ENCODE data around the gene RTF1.

DNA sequence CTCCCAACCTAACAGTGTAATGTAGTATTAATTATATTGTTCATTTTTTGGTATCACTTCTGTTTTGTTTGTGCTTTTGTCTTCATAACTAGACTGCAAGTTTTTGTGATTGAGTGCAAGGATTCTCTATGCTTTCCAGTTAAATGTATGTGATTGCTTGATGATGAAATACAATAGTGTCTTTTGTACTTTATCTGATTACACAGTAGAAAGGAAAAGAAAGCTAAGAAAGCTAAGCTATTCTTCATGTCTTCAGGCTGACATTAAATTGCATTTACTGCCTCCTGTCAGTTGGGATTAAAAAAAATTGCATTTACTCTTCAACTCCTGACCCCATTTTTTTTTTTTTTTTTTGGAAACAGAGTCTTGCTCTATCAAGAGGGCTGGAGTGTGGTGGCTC, 28.5 kb downstream of the RTF1 start:
- TF ChIP-seq, protein P1, sequence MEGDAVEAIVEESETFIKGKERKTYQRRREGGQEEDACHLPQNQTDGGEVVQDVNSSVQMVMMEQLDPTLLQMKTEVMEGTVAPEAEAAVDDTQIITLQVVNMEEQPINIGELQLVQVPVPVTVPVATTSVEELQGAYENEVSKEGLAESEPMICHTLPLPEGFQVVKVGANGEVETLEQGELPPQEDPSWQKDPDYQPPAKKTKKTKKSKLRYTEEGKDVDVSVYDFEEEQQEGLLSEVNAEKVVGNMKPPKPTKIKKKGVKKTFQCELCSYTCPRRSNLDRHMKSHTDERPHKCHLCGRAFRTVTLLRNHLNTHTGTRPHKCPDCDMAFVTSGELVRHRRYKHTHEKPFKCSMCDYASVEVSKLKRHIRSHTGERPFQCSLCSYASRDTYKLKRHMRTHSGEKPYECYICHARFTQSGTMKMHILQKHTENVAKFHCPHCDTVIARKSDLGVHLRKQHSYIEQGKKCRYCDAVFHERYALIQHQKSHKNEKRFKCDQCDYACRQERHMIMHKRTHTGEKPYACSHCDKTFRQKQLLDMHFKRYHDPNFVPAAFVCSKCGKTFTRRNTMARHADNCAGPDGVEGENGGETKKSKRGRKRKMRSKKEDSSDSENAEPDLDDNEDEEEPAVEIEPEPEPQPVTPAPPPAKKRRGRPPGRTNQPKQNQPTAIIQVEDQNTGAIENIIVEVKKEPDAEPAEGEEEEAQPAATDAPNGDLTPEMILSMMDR (IDR thresholded peaks at IDR 0.05 in 4 of 5, conservative IDR thresholded peaks at IDR 0.05 in 1 of 5): no peak
- no peak for TF ChIP-seq POLR2A (IDR thresholded peaks at IDR 0.05)
